ENCODE results near the gene SPAG4.

The SPAG4 gene

DNA sequence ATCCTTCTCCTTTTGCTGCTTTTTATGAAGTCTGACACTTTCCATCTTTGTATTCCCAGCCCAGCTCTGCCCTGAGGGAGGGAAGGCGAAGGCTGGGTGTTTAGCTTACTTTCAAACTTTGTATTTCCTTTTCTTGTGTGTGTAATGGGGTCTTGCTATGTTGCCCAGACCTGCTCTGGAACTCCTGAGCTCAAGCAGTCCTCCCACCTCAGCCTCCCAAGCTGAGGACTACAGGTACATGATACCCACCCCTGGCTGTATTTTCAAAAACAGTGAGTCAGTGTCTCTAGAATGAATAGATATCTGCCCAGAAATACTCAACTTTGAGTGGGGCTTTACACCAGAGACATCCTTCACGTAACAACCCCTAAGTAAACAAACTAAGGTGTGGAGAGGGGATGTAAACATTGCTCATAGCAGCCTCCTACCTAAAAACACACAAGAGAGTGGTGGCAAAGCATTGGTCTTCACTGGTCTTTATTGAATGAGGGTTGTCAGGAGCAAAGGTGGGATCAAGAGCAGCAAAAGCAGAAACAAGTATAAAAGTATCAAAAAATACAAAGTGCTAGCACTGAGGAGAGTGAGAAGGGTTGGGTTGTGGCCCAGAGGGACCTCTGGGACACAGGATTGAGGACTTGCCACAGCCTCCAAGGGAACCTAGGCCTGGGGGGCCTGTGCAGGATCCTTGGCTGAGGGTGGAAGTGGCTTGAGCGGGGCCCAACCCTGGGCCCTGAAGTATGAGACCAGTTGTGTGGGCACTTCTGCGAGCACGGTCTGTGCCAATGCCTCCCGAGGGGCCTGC is 10.2 kb downstream of the SPAG4 start:
- no peak for DNase-seq

DNA sequence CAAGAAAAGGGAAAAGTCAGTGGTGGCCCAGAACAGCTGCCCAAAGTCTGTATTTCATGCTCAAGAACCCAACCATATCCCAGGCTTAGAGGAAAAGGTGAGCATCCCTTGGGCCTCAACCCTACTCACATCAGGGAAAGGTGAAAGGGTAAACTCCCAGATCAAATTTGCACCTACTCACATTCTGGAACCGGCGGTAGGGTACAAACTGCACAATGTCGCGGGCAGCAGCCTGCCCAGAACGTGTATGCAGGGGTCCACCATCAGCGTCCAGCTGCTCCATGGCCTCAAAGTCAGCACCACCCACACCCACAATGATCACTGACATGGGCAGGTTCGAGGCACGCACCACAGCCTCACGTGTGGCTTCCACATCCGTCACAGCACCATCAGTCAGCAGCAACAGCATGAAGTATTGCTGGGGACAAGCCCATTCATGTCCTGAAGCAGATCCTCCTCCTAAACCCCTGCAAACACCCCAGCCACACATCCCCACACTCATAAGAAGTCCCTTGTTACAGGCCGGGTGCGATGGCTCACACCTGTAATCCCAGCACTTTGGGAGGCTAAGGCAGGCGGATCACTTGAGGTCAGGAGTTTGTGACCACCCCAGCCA is 10.9 kb downstream of the SPAG4 start:
- no peak for DNase-seq

DNA sequence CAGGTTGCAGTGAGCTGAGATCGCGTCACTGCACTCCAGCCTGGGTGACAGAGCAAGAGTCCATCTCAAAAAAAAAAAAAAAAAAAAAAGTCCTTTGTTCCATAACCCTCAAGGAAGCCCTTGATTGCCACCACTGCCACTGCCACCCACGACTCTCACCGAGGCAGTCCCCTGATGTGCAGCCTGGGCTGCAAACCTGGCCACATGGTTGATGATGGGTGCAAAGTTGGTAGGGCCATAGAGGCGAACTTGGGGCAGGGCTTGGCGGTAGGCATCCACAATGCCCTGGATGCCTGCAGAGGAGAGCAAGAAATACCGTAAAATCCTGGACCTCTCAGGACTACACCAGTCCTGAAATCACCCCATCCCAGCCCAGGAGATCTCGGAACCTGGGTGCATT is 11.5 kb downstream of the SPAG4 start:
- no peak for DNase-seq

DNA sequence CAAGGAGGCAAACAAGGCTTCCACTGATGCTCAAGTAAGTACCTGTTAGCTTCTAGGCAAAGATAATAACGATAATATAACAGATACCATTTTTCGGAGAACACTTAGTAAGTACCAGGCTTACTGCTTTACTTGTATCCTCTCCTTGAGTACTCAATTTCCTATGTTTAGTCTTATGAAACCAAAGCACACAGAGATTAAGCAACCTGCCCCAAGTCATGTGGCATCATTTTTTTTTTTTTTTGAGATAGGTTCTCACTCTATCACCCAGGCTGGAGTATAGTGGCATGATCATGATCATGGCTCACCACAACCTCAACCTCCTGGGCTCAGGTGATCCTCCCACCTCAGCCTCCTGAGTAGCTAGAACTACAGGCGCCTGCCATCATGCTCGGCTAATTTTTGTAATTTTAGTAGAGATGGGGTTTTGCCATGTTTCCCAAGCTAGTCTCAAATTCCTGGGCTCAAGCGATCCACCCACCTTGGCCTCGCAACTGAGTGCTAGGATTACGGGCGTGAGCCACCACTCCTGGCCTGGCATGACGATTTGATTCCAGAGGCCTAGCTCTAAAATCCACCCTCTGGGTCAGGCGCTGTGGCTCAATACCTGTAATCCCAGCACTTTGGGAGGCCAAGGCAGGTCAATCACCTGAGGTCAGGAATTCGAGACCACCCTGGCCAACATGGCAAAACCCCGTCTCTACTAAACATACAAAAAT is 14.0 kb downstream of the SPAG4 start:
- DNase-seq, result no peak

DNA sequence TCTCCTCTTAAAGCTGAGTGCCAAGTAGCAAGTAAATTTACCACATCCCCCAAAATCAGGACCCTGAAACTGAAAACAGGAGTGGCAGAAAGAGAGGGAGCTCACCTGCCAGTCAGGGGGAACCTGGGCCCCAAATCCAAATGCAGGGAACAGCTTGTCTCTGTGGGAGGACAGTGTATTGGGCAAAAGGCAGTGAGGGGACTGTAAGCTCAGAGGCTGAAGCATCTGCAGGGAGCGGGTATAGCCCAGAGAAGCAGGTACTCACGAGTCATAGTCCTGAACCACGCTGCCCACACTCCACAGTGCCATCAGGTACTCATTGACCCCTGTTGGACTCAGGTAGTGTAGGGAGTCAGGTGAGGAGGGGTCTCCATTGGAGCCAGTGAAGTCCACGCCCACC is 15.0 kb downstream of the SPAG4 start:
- DNase-seq, result no peak

DNA sequence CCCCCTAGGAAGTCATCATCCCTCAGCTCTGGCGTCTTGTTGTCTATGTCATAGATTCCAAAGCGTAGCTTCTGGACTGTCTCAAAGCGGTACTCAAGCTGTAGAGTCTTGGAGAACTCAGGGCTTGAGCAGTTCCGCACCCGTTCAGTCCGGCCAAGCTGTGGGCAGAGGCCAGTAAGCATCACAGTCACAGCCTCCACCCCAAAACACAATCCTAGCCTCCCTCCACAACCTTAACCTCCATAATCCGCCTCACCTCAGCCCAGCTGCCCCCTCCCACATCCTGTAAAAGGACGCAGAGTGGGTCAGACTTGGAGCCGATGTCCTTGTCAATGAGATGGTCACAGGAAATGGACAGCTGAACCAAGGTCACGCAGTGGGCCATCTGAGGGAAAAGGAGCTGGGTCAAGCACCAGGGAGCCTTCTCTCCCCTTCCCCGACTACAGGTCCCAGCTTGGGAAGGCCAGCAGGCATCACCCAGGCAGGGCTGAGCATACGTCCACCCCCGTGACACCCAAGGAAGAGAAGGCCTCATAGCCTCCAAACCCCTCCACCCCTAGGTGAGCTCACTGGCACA is 17.0 kb downstream of the SPAG4 start:
- no peak for DNase-seq

DNA sequence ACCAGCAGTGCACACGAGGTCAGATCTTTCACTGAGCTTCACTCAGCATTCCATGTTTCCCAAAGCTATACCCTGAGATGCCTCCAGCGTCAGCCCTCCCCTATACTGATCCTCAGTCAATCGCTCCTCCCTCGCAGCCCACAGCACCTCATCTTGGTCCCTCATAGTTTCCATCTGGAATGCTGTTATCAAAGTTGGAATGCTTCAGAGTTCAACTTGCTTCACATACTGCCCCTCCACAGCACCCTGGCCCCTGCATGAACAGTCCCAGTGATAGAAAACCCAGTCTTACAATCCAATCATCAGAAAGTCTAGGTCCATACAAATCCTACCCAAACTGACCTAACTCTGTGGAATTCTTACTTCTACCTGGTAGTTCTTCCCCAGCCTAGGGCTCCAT is 20.0 kb downstream of the SPAG4 start:
- DNase-seq, result no peak

DNA sequence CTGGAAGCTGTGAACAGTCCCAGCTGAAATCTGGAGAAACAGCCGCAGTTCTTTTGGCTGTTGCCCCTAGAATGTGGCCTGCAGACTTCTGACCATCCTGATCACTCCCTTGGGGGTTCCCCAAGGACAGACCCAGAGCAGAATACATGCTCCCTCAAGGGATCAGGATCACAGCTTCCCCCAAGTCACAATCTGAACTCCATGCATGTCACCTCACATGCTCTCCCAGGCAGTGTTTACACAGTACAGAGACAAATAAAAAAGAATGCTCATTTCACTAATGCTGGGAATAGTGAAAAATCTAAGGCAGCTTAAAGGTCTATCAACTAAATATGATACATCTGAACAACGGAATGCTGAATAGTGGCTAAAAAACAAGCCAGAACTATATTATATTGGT is 20.5 kb downstream of the SPAG4 start:
- DNase-seq, result no peak

DNA sequence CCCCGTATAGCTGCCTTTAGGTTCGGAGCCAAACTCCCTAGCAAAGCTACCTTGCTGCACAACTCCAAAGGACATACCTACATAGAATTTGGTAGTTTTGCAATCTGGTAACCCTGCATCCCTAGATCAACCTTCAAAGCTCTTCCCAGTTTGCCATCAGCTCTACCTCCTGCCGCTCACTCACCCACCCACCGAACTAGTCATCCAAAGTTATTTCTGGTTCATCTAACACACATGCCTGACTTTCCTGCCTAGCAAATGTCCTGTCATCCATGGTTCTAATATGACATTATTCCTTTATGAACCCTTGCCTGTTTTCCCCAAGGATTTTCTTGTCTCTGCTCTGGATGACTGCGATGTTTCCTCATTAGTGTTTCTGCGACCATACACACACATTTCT is 21.6 kb downstream of the SPAG4 start:
- DNase-seq, result no peak

DNA sequence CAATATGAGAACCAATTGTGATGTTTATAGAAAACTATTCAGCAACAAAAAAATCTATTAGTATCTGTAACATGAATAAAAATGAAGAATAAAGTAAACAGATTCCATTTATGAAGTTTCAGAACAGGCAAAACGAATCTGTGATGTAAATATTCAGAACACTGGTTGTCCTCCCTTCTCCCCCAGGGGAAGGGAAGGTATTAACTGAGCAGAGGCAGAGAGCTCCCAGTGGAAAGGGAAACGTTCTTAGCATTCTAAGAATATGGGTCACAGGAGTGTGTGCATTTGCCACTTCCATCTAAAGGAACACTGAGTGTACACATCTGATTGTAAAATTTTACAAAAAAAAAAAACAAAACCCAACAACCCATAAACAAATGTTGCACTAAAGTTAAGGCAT is 23.1 kb downstream of the SPAG4 start:
- no peak for DNase-seq

DNA sequence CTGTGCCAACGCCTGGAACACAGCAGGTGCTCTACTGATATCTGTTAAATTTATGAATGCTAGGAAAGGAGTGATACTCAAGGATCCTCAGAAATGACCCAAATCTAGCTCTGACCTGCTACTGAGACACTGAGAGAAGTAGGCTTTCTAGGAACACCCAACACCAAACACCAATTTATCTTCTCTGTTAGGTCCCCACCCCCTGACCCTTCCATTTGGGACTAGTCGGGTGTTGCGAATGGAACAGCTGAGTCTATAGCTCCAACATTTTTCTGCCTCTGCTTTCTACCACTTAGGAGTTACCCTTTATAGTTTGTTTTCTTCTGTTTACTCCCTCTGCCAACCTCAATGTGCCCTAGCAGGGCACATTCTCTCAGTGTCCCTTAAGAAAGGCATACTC is 25.1 kb downstream of the SPAG4 start:
- DNase-seq, result no peak

DNA sequence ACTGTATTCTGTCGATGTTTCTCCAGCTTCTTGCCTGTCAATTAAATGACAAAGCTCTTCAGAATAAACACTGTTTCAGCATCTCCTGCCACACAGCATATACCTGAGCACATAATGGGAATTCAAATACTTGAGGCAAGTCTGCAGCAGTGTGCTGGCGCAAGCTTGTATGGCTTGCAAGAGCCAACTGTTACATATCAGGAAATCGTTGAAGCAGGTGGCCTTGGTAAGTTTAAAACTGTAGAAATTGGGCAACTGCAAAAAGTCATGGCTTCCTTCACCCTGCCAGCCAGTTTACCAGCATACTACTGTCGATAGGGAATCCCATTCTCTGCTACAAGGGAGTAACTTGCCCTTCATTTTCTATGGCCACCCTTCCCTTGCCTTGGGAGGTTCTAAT is 26.1 kb downstream of the SPAG4 start:
- DNase-seq, result no peak

DNA sequence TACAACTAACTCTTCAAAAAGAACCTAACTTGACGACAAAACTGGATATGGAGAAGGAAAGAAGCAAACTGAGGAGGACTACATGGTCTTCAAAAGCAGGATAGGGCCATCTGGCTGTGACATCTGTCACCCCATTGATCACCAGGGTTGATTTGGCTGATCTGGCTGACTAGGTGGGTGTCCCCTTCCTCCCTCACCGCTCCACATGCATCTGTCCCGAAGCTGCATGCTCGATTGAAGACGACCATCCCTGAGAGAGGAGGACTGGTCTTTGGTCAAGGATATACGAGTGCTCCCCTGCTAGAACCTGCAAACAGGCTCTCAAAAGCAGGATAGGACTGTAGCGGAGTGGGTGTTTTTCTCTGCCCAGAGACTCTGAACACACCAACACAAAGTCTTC is 27.4 kb downstream of the SPAG4 start:
- DNase-seq, result peak; percentile 76

DNA sequence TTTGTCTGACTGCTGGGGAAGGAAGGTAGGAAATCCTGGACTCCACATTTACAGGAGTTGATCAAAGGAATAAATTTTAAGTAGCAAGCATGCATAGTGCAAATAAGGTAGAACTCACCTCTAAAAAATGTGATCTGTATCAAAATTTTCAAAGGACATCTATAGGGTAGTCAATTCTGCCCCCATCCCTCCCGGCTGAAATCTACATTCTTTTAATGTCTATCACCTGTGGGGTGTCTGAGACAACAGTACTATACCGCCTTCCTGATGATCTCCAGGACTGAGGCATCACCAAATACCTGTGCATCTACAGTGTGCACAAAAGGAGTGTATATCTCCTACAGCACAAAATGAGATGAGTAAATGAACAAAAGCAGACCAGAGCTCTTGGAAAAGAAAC is 29.2 kb downstream of the SPAG4 start:
- no peak for DNase-seq

DNA sequence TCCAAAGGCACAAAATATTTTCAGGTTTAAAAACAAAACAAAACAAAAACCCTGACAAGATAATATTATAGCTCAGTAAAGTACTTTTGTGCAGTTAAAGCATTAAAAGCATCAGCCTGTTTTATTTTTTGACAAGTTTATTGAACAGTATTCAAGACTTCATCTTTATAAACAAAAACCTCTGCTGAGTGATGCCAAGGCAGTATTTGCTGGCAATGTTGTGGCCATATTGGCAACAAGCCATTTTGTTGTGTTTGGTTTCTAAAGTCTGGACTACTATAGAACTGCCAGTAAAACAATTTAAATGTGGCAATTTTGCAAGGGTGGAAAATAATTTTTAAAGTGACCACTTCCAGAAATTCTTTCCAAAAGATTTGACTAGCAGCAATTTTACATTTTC is 33.2 kb downstream of the SPAG4 start:
- no peak for DNase-seq

DNA sequence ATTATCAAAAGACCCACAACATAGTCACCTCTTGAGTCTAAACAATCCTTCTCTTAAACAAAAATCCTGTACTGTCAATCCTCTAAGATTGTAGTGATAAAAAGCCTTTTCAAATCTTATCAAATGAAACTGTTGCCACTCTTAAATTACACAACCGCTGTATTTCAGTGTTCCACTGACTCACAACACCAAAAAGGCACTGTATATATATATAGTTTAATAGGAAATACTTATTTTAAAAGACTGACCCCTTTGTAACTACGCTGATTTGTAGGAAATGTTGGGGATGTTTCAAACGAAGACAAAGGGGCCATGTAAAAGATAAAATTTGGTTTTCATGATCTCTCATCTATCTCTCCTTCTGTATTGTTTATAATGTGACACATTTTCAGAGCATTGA is 35.0 kb downstream of the SPAG4 start:
- no peak for DNase-seq

DNA sequence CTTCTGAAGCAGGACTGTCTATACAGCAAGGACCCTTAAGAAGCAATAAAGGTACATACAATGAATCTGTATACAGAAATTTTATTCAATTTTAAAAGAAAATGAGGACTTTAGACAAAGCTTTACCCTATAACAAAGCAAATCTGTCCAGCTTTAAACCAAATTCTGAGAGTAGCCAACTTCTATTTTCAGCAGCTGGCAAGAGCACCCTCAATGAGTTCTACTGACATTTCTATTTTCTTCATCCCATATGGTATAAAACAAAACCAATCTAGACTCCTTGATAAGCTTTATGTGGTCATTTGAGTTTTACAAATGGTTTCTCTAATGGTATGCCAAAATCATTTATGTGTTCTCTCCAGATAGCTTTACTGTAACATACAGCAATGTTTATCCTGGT is 36.3 kb downstream of the SPAG4 start:
- no peak for DNase-seq

DNA sequence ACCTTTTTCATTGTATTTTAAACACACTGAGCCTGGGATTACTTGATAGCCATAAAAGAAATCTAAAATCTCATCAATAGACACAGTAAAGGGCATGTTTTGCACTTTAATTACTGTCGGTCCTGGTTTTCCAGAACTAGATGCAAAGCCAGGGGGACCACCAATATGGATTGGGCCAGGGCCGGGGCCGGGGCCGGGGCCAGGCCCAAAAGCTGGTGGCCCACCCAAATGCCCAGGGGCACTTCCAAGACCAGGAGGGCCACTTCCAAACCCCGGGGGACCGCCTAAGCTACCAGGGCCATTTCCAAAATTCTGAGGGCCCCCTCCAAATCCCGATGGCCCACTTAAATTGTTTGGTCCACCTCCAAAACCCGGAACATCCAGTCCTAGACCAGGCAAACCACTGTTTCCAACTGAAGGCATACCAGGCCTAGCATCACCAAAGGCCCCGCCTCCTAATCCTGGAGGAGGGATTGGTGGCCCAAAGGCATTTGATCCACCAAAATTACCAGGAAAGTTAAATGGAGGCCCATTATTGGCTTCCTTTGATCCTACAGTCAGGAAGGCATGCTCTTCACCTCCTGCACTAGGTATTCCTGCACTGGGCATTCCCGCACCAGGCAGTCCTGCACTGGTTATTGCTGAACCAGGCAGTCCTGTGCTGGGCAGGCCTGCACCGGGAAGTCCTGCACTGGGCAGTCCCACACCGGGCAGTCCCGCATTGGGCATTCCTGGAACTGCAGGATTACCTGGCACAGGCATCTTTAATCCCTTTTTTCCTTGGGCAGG is 37.2 kb downstream of the SPAG4 start:
- DNase-seq, result no peak

DNA sequence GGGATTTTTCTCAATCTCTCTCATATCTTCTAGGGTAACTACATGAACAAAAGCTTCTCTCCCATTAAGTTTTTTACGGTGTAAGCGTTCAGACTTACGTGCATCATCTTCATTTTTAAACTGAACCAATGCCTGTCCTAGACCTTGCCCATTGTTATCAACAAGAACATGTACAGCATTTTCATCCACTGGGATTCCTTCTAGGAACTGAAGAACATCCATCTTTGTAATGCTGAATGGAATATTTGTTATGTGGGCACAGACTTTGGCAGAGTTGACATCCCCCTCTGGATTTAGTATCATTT is 37.8 kb downstream of the SPAG4 start:
- DNase-seq, result no peak

DNA sequence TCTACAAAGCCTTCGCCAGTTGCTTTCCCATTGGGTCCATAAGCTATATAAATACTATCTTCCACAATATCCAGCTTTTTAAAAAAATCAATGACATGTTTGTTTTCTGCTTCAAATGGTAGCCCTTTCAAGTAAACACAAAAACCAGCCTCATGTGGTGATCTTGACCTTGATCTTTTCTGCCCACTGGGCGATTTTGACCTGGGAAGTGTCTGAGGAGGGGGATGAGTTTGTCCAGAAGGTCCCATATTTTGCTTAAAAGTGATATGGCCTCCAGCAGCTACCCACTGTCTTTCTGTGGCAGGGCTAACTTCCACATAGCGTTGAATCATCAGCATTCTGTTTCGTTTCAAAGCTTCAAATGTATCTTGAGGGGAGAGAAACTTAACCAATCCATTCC is 38.3 kb downstream of the SPAG4 start:
- DNase-seq, result no peak

DNA sequence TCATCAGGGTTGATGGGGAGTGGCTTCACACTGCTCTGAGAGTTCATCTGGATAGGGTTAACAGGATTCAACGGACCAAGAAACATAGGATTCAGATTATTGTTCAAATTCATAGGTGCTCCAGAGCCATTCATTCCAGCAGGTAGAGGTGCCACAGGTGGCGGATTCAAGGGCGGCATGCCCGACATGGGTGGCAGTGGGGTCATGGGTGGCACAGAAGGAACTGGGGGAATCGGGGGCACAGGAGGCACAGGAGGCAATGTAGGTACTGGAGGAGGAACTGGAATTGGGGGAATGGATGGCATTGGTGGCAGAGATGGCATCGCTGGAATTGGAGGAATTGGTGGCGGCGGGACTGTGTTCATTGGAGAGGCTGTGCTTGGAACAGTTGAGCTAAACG is 38.8 kb downstream of the SPAG4 start:
- DNase-seq, result no peak

DNA sequence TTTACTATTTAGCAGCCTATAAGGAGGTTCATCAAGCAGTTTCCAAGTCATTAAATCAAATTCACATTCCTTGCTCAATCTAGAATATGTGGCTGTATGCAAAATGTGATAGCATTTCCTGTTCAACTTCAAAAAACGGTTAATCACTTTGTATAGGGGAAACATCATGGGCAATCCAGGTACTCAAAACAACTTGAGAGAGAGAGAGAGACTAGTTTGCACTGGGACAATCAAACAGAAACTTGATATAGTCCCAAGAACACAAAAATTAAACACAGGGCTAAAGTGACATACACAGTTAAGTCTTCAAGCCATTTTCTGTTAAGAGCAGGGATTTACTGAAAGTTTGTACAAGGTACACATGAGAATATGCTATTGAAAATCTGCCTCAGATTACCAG is 41.6 kb downstream of the SPAG4 start:
- no peak for DNase-seq

Data from NCI-H82 (cell line).